GDM1 (cell line): Measurements from ENCODE around the gene PEX11B.

Experiments
- DNase-seq: peaks from one replicate; lab custom pipeline; 2025; lab: John Stamatoyannopoulos, UW

Gene PEX11B, protein sequence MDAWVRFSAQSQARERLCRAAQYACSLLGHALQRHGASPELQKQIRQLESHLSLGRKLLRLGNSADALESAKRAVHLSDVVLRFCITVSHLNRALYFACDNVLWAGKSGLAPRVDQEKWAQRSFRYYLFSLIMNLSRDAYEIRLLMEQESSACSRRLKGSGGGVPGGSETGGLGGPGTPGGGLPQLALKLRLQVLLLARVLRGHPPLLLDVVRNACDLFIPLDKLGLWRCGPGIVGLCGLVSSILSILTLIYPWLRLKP

DNA sequence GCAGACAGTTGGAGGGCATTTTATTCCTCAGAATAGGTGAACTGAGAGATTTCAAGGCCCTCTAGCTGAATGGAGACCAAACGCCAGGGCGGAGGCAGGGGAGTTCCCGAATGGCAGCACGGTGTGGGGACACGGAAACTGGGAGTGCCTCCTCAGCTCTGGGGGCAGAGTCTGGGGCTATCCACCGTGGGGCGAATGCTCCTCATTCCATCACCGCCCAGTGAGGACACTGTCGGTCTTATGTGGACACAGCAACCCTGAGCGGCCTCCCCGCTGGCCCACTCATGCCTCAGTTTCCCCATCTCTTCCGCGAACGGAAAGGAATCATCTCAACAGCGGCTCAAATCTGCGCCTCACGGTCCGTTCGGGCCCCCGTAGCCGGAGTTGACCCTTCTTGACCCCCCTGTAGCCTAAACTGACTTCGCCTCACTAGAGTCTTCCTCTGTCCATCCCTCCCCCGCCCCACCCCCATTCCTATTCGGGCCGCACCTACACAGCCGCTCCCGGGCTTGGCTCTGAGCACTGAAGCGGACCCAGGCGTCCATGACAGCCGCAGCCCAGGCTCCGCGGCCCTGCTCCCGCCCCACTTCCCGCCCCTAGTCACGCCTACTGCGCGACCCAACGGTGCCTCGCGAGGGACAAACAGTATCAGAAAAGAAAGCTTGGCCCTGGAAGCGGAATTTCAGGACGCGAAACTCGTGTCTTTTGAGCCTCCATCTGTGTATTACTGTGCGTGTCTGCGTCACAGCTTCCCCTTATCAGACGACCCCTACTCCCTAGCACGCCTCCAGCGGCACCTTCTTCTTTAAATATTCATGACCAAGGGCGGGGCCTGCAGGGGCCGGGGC, at the start of gene PEX11B:
PEX11B (minus strand) TSS at position 574 of the 848 bp plus-strand sequence; CDS start at position 545, 29 bp downstream.
- peak; percentile 94 for DNase-seq

DNA sequence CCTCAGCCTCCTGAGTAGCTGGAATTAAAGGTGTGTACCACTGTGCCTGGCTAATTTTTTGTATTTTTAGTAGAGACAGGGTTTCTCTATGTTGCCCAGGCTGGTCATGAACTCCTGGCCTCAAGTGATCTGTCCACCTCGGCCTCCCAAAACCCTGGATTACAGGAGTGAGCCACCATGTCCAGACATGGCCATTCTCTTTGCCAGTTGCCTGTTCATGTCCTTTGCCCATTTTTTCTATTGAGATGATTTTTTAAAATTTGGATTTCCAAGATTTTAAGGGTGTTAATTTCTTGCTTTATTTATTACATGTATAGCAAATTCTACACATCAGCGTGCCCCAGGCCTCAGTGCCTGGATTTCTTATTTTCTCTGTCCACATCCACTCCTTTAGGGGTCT, 48.8 kb upstream of the PEX11B start:
- no peak for DNase-seq

DNA sequence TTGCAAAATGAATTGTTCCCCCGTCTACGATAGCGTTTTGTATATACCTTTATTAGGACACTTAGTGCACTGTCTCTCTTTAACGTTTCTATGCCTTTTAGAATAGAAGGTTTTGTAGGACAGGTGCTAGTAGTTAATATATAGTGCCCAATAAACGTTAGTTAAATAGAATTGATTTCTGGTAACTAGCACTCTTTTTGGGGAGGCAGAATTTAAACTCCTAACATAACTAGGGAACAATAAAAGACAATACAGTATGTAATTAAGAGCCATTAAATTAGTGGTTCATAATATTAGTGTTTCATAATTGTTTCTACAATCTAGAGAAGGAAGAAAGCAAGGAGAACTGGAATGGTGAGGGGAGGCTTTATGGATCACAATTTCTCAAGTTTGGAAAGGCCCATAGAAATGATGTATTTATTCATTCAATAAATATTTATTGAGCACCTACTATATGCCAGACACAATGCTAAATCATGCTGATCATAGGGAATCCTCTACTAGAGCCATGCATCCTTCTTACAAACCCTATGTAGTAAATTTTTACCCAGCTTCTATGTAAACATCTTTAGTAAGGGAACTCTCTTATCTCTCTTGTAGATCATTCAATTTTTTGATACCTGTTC, 46.7 kb upstream of the PEX11B start:
- no peak for DNase-seq

DNA sequence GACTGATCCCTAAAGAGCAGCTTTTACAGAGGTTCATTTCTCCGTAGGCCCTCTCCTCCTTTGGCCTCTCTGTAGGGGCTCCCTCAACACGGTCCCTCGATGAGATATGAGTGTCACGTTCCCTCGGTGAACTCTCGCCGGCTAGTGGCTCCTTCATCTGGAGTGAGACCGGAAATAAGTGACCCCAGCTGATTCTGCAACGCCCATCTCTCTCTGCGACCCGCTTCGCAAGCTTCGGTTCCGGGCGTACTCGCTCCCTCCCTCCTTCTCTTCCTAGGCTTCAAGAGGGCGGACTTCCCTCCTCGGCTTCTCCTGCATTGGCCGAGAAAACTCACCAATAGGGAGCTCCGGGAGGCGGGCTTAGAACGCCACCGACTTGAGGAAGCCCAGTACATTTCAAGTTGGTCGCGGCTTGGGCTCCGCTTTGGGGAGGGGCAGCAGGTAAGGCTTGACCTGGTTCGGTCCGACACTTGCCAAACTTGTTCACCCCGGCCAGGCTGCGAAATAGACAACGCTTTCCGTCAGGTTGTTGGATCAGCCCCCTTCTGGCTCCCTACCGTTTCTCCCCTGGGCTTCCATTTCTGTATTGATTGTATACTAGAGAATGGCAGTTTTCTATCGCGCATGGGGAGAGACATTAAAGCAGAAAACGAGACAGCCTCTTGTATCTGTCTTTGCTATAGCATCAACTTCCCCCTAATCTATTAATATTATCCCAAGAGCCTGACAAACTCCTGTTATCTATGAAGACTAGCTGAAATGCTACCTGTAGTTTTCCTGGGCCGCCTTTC, 46.0 kb upstream of the PEX11B start, which contains the start of the genes ANKRD34A and POLR3GL:
ANKRD34A (minus strand) TSS at position 248 of the 791 bp plus-strand sequence. CDS start 2,816 bp downstream, outside the sequence.
POLR3GL (plus strand) TSS at position 363 of the 791 bp plus-strand sequence. CDS start 10,176 bp downstream, outside the sequence.
- peak; percentile 84 for DNase-seq

DNA sequence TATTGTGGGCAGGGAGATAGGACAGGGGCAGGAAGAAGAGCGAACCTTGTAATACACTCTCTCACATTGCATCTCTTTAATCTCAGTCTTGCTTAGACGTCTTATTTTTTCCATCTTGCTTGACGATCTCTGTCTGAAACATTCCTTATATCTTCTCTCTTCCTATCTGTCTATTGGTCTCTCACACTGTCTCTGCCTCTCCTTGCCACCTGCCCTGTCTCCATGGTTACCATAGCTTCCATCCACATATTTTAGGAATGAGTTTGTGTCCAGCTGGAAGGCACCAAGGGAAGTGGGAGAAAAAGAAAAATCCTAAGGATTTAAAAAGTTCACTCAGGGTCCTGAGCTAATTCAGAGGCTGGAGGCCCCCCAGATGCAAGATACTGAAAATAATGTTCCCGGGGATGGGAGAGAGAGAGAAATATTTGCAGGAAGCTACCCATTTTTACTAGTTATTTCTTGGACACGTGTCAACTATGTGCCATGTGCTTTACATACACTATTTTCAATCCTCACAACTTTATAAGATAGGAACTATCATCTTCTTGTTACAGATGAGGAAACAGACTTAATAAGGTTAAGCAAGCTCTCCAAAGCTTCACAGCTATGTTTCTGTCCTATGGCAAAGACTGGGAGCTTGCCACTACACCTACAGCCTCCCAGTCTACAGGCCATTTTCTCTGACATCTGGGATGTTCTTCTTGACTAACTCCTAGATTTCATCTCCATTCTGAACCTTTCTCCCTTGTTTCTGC, 44.9 kb upstream of the PEX11B start:
- no peak for DNase-seq

DNA sequence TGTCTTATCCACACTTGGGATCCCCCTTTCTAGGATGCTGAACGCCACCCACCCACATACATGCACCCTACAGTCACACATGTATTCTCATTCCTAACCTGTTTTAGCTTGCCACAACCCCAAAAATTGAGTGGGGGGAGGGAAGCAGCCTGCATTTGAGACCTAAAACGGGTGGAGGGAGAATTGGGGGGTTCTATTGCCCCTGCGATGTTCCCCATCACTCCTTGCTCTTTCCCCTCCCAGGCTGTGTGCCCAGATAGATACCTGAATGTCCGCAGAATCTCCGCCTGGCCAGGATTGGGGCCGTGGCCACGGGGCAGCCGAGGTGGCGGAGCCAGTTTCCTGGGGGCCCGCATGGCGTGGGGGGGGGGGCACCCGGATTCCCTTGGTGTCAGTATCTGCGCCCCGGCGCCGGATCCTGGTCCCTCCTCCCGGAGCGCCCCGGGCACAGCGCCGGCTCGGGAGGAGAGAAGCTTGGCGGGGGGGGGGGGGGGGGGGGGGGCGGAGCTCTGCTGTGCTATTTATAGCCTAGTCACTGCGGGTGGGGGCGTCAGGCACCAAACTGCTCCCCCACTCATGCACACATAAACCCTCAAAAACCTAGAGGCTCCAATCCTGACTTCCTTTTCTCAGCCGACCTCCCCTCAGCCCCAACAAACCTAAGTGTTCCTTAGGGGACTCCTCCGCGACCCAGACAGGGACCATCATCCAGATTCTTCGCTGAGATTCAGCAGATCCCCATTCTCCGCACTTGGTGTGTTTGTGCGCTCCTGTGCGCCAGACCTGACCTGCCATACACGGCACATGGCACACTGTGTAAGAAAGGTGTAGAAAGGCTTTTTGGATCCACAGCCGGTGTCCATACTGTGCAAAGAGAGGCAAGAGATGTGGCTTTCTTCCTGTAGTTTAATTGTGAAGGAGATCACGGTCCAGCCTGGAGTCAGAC, 43.9 kb upstream of the PEX11B start:
- DNase-seq = no peak

DNA sequence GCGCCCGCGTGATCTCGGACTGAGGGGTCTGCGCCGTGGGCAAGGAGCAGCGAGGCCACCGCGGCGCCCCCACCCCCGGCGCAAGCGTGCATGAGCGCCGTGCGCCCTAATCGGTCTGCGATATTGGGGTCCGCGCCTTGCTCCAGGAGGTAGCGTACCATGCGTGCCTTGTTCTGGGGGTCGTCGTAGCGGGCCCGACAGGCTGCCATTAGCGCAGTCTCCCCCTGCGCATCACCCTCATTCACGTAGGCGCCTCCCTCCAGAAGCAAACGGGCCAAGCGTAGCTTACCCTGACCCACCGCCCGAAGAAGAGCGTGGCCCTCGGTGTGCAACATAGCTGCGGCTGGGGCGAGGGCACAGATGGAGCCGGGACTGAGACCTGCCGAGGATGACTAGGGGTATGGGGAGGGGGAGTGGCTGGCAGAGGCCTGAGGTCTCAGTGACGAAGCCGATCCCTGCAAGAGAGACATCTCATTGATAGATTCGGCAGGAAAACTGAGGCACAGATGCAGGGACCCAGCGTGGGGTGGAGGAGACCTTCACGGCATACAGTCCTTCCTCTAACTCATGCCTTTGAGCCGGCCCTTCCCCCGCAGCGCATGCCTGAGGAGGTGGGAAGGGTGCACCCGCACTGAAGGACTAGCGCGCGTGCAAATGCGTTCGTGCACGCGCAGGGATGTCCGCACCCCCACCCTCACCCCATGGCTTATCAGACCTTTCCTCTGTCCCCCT, 43.1 kb upstream of the PEX11B start:
- no peak for DNase-seq

DNA sequence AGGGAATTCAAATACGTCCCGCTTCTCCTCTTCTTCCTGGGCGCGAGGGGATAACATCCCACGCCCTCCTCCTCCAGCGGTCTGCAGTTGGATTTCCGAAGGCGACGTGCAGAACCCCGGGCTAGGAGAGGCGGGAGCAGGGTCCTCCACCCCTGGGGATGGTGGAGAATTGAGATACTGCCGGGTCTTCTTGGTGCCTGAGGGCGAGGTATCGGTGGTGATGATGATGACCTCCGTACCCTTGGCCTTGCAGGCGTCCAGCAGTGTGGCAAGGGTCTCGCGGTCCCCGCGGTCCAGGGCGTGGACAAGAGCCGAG, 42.5 kb upstream of the PEX11B start:
- DNase-seq = no peak

DNA sequence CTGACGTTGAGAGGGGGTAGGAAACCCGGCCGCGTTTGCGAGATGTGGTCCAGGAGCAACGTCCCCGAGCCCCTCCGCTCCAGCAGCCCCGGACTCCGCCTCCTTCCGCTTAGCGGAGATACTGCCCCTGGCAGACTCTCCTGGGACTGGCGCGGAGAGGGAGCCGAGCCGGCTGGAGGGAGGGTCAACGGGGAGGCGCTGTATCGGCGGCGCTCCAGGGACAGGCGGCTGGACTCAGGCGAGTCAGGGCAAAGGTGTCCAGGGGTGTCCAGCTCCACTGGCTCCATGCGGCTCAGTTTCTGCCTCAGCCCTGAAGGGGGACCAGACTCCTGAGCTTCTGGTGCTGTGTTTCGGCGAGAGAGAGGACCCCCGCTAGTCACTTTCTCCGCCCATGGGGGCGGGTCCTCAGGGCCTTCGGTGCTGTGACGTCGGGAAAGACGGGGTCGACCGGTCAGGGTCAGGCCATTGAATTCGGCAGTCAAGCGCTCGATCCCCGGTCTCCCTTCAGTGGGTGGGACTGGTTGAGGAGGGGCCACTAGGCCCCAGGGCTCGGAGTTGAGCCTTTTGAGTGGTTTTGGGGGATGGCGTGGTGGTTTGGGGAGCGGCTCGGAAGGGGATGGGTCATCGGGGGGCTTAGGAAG, 42.1 kb upstream of the PEX11B start:
- DNase-seq = peak; percentile 68

DNA sequence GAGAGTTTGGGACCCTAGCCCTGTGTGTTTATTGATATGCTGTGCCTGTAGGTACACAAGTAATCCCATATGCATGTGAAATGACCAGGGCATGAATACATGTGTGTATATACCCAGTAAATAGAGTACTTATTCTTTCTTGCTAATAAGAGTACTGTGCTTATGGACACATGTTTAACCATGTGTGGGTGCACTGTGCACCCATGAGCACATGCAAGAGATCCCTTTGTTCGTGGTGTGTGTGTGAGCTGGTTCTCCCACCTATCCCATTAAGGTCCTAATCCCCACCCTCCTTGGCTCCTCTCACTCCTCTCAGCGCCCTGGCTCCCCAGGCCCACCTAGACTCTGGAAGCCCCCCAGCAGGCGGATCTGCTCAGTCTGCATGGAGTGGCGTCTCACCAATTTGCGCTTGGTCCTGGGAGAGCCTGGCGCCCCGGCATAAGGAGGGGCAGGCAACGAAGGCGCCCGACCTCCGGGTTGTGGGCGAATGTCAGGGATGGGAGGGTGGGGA, 41.5 kb upstream of the PEX11B start:
- no peak for DNase-seq

DNA sequence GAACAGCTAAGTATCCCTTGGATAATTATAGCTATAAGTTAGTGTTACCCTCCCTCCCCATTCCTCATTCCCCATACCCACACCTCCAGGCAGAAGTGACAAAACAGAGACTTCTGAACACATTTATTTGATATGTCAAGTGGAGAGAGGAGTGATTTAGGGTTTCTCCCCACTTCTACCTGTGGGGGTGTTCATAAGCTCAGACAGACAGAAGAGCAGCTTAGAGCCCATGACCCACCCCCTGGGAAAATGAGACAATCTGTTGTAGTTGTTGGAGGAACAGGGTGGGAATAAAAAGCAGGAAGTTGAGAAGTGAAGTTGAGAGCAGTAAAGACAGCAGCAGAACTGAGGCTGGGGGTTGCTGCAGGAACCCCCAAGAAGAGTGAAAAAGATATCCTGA, 40.8 kb upstream of the PEX11B start:
- DNase-seq = no peak

DNA sequence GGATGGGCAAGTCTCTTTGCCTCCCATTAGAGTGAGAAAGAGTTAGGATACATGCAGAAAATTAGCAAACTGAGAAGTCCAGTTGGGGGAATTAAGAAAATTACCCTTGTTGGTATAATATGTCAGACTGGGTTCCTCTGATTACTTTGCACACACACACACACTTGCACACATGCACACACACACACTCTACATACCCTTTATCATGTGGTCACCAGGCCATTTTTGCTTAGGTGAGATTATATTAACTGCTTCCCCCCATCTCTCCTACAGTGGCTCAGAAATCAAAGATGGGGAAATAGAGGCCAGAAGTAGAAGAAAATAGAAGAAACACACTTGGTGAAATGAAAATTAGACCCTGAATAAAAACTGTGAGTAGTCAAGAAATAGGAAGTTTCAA, 40.2 kb upstream of the PEX11B start:
- DNase-seq = no peak

DNA sequence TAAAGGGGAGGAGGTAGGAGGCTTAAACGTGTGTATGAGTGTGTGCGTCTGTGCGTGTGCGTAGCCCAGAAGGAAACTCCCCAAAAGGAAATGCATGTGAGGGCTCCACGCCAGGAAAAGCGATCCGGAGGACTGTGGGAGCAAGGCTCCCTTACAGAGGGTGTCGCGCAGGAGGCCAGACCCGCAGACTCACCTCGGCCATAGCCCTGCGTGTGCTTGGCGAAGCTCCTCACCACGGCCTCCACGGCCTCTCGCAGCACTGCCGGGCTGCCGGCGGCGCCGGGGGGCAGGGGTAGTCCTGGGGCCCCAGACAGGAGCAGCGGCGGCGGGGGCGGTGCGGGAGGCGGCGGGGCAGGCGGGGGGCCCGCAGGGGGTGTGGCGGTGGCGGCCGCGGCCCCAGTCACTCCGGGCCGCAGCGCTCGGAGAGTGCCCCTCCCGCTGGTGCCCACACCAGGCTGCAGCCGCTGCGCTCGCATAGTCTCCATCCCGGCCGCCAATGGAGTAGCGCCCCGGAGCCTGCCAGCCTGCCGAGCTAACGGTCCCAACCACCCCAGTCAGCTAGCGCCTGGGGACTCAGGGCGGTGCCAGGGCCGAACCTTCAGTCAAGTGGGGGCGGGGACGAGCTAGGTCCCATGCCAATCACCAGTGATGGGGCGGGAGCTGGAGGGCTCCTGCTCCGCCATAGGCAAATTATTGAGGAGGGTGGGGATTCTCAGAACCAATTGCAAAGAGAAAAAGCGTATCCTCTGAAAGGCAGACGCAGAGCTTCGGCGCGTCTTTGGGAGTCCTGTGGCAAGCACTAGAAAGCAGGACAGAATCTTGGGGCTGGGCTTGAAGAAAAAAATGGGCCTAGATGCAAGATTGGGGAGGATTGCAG, 39.2 kb upstream of the PEX11B start, which contains the start of gene LIX1L:
LIX1L (minus strand) TSS at position 575 of the 877 bp plus-strand sequence; CDS start at position 485, 90 bp downstream.
- DNase-seq = peak; percentile 94

DNA sequence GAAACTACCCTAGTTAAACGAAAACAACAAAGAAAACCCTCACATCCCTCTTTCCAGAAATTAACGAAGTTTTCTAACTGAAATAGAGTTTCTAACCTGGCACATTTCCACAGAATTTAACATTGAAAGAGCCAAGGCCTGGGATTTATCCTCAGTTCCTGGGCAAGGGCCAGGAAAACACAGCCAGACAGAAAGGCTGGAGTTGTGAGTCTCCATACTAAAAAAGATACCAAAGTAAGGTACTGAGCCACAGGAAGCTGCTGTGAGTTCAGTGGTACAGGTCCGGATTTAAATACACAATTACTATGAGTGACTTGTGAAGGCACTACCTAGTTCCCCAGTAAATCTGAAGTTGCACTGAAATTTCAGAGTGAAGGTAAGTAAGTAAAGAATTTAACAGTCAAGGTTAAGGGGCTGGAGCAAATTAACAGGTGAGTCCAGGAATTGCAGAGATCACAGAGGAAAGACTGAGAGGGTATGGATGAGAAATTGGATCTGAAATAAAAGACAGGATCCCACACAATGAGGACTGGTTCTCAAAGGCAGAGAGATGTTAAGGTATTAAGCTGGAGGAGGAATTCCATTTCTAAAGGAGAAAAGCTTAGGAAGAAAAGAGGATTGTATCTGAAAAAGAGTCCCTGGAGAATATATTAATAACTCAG, 38.4 kb upstream of the PEX11B start:
- no peak for DNase-seq

DNA sequence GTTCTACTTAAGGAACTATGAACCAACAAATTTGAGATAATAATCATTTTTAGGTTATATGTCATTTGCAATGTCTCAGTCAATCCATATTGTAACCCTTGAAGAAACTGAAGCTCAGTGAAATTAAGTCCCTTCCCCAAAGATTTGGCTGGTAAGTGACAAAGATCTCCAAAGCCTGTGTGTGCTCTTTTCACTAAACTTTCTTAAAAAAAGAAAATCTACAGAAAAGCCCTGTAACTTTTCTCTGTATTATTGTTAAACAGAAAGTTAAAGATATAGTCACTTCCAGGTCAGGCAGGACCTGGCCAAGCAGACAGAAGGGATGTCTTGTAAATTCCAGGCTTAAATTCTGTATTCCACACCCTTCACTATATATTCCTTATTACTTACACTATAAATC, 37.8 kb upstream of the PEX11B start:
- DNase-seq = no peak

DNA sequence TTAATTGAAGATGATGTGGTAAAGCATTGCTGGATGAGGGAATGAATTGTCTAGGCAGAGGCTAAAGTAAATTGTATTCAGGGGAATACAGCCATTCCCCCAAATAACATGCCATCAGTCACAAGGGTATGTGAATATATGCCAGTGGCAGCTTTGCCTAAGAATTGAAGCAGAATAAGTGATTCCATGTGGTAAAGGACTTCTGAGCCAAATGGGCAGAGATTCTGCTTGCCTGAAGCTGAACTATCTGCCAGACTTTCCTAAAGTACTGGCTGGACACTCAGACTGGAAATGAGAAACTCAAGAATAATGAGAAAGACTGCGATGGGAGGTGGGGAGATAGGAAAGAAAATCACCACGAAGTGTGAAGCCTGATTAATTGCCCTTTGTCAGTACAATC, 36.9 kb upstream of the PEX11B start:
- no peak for DNase-seq

DNA sequence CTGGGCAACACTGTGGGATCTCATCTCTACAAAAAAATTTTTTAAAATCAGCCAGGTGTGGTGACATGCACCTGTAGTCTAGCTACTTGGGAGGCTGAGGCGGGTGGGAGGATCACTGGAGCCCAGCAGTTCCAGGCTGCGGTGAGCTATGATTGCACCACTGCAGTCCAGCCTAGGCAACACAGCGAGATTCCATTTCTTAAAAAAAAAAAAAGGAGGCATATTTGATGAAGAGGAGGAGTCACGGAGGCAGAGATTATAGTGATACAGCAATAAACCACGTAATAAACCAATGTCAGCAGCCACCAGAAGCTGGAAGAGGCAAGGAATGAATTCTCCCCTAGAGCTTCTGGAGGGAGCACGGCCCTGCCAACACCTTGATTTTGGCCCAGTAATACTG, 35.3 kb upstream of the PEX11B start:
- no peak for DNase-seq
